Lower lobe of right lung (tissue), 2 donors: ENCODE results near the gene CHRNA9. TPM values are rescaled to one million over a fixed set of nuclear protein-coding genes. Genes with fewer than 3 reads are reported as not detected.
A peak's percentile ranks its signal among the peaks of the same experiment; 100 is the strongest.

Source experiments
- ATAC-seq, 2 donors: fragments of 200-7000 bp; cut with Tn5 transposase; one replicate each; pipeline ENCODE4 v1.9.1; 2020 to 2022; ENCODE audit warnings: mild to moderate bottlenecking in 2 of 2, moderate library complexity in 2 of 2
- DNase-seq: peaks from one replicate; pipeline ENCODE4 v3.0.0-alpha.2; 2020
- H3K27ac ChIP-seq: fragments of 200-600 bp; one replicate; pipeline ENCODE4 v1.8.0; 2022
- H3K27me3 ChIP-seq: fragments of 200-600 bp; one replicate; pipeline ENCODE4 v1.8.0; 2022; ENCODE audit warnings: low read depth
- H3K36me3 ChIP-seq: fragments of 200-600 bp; one replicate; pipeline ENCODE4 v1.8.0; 2022; ENCODE audit warnings: mild to moderate bottlenecking
- H3K4me1 ChIP-seq: fragments of 200-600 bp; one replicate; pipeline ENCODE4 v1.8.0; 2022
- H3K4me3 ChIP-seq: fragments of 200-600 bp; one replicate; pipeline ENCODE4 v1.8.0; 2022; ENCODE audit warnings: mild to moderate bottlenecking
- H3K9me3 ChIP-seq: fragments of 200-600 bp; one replicate; pipeline ENCODE4 v1.8.0; 2022
- intact Hi-C: fragments of 100-400 bp; cut with DNase I; formaldehyde crosslinking; loops from one replicate; pipeline ENCODE4 v1.11.0; 2022
- total RNA-seq: library from RNA; stranded (reverse); fragmentation: NEBNext Ultra II Directional; extraction: Animal tissue kit (Norgen Biotek cat#: 25700); gene quantifications from one replicate; pipeline ENCODE4 v1.2.1, GENCODE V29; 2021
- TF ChIP-seq, protein P1 (sequence below): fragments of 200-600 bp; IDR thresholded peaks from one replicate; pipeline ENCODE4 v1.8.0; 2022; ENCODE audit warnings: antibody characterized with exemption, mild to moderate bottlenecking
- donor health status: DM: no; HTN: yes; CAD: no; lungs with severe emphysema.

Gene CHRNA9
- total RNA-seq, 1 donor from 2014 or later, result not detected

GRCh38 chr4:40369437-40370274 is 34.5 kb downstream of the CHRNA9 start:
- ATAC-seq, result peak in 1 of 2 donors; percentile 43
- Histone ChIP-seq H3K4me3 (no peak overlapping the region), H3K27me3 (no peaks in the 10 kb centered on the region), H3K4me1 (no peaks in the 10 kb centered on the region), H3K27ac (no peak overlapping the region), H3K36me3 (no peaks in the 10 kb centered on the region), H3K9me3 (no peaks in the 10 kb centered on the region)
- DNase-seq, result no peak
- intact Hi-C loops, result no loop called here
- TF ChIP-seq, protein P1, sequence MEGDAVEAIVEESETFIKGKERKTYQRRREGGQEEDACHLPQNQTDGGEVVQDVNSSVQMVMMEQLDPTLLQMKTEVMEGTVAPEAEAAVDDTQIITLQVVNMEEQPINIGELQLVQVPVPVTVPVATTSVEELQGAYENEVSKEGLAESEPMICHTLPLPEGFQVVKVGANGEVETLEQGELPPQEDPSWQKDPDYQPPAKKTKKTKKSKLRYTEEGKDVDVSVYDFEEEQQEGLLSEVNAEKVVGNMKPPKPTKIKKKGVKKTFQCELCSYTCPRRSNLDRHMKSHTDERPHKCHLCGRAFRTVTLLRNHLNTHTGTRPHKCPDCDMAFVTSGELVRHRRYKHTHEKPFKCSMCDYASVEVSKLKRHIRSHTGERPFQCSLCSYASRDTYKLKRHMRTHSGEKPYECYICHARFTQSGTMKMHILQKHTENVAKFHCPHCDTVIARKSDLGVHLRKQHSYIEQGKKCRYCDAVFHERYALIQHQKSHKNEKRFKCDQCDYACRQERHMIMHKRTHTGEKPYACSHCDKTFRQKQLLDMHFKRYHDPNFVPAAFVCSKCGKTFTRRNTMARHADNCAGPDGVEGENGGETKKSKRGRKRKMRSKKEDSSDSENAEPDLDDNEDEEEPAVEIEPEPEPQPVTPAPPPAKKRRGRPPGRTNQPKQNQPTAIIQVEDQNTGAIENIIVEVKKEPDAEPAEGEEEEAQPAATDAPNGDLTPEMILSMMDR, result no peak

- ATAC-seq (no peak), DNase-seq (no peak)
- no peaks in the 10 kb centered on the region for H3K9me3 ChIP-seq
- TF ChIP-seq, protein P1, result no peak
- no peak overlapping the region for H3K4me3 ChIP-seq
- intact Hi-C loops, result no loop called here
- H3K36me3 ChIP-seq, result no peaks in the 10 kb centered on the region
- H3K4me1 ChIP-seq, result no peaks in the 10 kb centered on the region
- H3K27ac ChIP-seq, result no peak overlapping the region
- H3K27me3 ChIP-seq, result no peaks in the 10 kb centered on the region
Measured at GRCh38 chr4:40372651-40373050, 37.5 kb downstream of the CHRNA9 start.

DNA sequence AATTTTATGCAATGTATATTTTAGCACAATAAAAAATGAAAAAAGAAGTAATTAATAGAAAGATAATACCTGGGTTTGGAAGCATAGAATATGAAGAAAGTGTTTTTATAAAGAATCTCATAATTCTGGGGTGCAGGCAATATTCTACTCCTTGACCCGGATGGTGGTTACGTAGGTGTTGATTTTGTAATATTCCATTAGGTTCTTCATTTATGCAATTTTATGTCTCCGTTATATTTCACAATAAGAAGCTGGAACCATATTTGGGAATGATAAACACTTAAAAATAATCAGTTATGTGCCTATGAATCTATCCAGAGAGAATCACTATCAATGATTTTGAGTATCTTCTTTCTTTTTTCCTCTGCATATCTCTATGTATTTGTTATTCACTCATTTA is 38.5 kb downstream of the CHRNA9 start:
- no peak for DNase-seq
- ATAC-seq, result no peak
- intact Hi-C loops, result no loop called here
- no peak overlapping the region for H3K4me3 ChIP-seq
- no peaks in the 10 kb centered on the region for H3K9me3 ChIP-seq
- no peaks in the 10 kb centered on the region for H3K27me3 ChIP-seq
- no peaks in the 10 kb centered on the region for H3K36me3 ChIP-seq
- H3K27ac ChIP-seq, result no peak overlapping the region
- TF ChIP-seq, protein P1, result no peak
- no peaks in the 10 kb centered on the region for H3K4me1 ChIP-seq

GRCh38 chr4:40375095-40375494 is 40.0 kb downstream of the CHRNA9 start:
- H3K4me3 ChIP-seq, result no peak overlapping the region
- no peaks in the 10 kb centered on the region for H3K27me3 ChIP-seq
- H3K27ac ChIP-seq, result no peak overlapping the region
- TF ChIP-seq, protein P1, result no peak
- no peaks in the 10 kb centered on the region for H3K9me3 ChIP-seq
- DNase-seq (no peak), ATAC-seq (no peak)
- H3K4me1 ChIP-seq, result no peaks in the 10 kb centered on the region
- H3K36me3 ChIP-seq, result no peaks in the 10 kb centered on the region
- intact Hi-C loops, result no loop called here

GRCh38 chr4:40375620-40376019 is 40.5 kb downstream of the CHRNA9 start:
- Histone ChIP-seq H3K9me3 (no peaks in the 10 kb centered on the region), H3K27ac (no peak overlapping the region), H3K4me1 (no peaks in the 10 kb centered on the region), H3K36me3 (no peaks in the 10 kb centered on the region), H3K27me3 (no peaks in the 10 kb centered on the region), H3K4me3 (no peak overlapping the region)
- no peak for DNase-seq
- no peak for ATAC-seq
- intact Hi-C loops, result no loop called here
- TF ChIP-seq, protein P1, result no peak
